Activated CD4-positive, alpha-beta T cell treated with anti-CD3 and anti-CD28 coated beads, Interleukin-10, Interleukin-2, amounts not matched to agents 100 ng/mL and 50 ng/mL, durations not matched to agents 16 hours and 8 hours (primary cell): ENCODE measurements around the gene CELF2.

ENCODE experiments used
- DNase-seq: peaks from one replicate; pipeline ENCODE4 v3.0.0-alpha.2; 2020

The CELF2 gene

DNA sequence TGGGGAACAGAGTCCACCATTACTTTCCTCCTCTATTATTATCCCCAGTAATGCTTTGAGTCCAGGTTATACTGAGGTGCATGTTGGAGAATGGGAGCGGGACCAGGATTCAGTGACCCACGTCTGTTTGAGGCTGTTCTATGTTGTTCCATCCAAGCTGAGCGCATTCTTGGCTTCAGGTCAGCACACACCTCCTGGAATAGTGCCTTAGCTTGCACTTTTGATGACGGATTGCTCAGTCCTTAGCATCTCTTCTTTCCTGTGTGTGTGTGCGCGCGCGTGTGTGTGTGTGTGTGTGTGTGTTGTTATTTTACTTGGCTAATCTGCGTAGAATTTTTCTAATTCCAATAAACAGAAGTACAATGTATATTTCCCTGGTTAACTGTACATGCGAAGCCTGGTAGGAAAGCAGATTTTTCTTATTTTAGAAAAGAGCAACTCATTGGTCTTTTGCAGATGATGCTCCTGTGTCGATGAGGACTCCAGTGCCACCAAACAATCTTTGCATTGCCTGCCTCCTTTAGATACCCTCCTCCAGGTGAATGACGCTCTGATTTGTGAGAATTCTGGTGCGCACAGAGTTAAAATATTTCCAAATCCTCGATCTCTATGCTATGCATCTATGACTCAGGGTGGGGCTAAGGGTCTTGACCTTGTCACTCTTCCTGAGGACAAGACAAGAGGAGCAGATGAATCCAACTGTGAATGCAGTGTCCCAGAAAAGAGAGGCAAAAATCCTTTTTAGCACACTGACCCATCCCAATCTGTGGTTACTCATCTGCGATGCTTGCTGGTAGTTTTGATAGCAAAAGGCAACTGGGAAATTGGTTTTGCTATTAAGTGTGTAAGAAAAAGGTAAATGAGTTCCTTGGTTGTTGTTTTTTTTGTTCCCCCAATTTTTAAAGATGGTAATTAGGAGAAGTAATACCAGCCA is 13.3 kb upstream of the CELF2 start:
- no peak for DNase-seq

DNA sequence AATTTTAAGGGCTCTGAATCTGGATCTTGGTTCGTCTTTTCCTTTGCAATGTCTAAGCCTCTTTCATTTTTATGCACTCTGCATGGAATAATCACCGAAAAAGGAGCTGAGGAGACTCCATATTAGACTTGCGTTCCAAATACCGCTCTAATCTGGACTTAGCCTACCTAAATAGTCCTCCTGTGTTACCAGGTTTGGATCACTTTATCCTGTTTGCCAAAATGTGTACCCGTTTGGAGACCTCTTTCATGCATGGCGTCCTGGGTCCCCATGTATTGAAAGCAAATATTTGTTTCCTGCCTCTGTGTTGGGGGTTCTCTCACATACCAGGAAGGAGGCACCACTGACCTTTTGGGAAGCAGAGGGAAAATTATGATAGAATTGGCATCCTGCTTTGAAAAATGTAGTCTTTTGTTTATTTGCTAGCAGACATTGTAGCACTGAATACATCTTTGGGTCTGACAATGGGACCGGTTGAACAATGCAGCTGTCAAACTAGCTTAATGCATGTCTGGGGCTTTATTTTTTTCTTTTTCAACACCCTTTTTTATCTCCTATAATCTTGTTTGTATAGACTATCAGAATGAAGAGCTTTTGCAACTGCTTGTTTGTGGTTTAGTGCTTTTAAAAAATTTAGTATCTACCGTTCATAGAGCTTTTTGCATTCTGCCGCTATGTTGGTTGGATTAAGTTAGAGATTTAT is 11.8 kb upstream of the CELF2 start:
- DNase-seq: no peak

DNA sequence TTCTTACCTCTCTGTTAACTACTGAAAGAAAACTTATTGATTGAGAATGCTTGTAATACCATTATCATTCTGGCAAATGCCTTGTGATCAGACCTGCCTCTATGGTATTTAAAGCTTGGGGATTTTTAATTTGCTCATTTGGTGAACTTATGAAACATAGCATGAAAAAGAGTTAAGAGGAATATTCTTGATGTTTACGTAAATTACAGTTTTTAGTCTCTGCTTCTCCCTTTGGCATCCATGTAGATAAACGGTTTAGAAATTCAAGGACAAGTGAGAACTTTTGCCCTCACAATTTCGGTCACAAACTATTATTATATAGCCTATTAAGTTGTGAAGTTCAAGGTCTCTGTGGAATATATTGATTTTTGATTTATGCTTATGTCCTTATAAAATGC is 11.2 kb upstream of the CELF2 start:
- DNase-seq: no peak

DNA sequence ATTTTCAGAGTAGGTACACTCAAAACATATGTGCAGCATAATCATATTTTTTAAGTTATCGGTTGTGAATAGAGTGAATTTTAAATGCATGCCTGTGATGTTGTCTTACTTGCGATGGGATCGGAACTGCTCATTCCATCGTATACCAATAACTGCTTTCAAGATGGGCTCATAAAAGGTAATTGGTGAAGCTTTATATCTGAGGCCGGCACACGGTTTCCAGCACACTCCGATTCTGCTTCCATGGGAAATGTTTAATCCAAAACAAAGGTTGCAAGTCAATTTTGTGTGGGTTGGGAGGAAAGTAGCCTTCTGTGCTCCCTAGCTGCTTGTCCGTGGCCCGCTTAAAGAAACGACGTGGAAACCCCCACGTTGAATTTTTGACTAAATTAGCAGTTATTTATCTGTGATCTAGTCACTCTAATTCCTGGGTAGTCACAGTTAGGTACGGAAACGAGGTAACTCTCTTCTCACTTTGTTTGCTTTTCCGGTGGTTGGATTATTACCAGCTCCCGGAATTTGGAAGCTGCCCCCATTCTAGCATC is 10.1 kb upstream of the CELF2 start:
- DNase-seq: no peak

DNA sequence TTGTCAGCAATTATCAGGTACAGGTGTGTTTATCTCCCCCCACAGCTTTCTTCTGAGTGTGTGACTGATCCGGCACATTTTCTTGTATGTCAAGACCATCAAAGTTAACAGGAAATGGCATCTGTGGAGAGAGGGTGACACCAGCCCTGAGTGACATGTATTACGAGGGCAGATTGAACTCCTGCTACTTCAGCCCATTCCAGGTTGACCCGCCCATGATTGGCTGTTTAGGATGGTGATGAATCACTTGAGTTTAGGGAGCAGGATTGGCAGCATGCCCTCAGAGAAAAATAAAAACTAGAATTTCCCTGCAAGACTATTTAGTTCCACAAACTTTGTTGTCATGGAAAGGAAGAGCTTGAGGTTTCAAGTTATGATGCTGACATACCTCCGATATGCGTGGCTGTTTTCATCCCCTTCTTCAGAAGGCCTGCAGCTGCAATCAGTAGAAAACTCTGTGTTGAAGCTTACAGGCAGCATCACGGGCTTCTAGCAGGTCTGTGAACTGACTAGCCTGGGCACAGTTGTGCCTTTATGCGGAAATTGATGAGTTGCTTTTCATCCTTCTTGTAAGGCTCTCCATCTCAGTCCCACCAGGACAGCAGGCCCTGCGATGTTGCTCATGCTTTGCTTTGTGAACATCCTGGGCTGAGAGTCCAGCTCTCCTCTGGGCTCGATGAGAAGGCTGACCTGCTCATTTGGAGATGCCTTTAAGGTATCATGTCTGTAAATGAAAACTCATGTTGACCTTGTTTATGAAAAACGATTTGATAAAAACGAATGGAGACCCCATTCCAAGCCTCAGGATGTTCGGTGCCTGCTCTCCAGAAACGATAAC is 8.0 kb upstream of the CELF2 start:
- peak; percentile 16 for DNase-seq

DNA sequence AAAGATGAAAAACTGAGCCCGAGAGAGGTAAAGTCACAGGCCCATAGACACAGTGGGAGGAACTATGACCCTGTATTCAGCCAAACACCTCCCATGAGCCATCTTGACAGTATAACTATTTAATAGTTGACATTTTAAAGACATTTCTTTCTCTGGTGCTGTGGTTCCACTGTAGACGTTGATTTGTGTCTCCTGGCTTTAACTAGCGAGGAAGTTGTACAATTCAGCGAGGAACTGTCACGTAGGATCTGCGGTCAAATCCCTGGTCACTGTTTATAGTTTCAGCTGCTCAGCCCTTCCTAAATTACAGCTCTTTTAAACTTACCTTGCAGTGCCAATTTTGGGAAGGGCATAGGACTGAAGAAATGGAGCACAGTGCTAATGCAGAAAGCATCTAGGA is 7.1 kb upstream of the CELF2 start:
- no peak for DNase-seq

DNA sequence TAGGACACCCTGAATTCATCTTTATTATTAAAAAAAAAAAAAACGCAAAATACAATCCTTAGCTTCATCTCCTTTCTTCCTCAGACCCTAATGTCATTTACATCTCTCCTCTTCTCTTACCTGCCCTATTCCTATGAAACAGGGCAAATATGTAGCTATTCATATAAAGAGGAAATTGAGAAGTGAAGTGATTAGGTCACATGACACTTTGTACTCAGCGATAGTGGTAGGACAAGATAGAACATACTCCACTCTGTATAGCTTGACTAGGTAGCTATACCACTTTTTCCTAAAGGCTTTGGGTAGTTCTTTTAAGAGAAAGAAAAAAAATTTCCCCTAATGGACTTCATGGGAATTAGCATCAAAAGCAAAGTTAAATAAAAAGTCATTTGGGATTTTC is 6.2 kb upstream of the CELF2 start:
- no peak for DNase-seq

DNA sequence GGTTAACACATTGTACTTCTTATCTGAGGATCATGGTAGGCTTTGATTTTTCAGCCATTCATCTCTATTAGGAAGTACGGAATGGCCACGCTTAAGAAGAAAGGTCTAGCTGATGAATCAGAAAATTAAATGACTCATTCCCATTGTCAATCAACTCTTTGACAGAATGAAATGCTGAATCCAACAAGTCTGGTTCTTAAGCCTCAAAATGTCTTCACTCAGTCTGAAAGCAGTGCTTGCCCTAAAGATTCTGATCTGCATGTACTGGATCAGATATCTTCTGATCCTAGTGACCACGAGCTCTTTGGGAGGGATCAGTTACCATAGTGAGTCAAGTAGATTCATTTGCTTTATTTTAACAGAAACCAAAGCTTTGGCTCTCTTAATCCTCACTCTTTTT is 5.7 kb upstream of the CELF2 start:
- DNase-seq: peak; percentile 18

DNA sequence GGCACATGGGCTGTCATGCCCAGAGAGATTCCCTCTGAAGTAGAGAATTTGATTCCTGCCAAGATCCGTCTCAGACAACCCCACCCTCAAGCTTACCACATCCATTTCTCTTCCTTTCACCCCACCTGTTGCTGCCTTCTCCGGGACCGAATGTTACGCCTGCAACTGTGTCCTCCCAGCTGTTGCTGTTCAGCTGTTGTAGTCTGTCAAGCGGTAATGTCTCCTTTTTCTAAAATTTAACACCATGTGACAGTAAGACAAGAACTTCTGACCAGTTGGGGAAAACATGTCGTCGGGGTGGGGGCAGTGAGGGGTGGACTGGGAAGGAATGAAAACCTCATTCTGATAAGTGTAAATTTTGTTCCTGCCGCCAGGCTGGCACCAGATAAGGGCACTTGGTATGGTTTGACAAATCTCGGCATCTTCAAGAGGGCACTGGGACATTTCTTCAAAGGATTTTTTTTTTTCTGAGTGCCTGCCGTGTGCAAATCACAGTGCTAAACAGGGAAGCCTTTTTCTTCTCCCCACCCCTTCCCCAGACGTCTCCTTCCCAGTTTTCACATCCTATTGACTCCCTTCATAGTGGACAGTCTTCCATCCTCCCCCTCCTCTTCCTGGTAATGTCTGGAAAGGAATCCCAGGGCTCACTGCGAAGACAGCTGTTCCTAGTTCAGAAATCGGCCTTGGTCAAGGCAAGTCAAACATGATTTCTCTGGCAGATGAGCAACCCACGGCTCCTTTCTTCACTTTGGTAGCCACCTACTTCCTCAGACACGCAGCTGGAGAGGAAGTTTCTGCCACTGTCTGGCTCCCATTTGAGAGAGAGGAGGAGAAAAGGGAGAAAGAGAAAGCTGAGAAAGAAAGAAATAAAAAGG is 5.0 kb upstream of the CELF2 start:
- no peak for DNase-seq

DNA sequence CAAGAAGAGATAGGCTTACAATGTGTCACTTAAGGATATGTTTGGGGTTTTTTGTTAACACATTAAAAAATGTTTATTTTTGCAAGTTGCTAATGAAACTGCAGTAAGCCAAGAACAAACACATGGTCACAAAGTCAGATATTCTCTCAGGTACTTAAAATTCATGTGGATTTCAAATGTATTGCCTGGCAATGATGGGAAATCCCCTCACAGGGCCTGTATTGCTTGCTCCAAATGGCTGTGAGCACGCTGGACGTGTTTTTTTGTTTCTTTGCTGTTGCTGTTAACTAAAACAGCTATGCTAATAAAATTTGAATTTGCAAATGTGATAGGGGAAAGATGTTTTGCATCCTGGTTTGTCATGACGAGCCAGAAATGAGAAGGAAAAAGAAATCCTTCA is 3.8 kb upstream of the CELF2 start:
- no peak for DNase-seq

DNA sequence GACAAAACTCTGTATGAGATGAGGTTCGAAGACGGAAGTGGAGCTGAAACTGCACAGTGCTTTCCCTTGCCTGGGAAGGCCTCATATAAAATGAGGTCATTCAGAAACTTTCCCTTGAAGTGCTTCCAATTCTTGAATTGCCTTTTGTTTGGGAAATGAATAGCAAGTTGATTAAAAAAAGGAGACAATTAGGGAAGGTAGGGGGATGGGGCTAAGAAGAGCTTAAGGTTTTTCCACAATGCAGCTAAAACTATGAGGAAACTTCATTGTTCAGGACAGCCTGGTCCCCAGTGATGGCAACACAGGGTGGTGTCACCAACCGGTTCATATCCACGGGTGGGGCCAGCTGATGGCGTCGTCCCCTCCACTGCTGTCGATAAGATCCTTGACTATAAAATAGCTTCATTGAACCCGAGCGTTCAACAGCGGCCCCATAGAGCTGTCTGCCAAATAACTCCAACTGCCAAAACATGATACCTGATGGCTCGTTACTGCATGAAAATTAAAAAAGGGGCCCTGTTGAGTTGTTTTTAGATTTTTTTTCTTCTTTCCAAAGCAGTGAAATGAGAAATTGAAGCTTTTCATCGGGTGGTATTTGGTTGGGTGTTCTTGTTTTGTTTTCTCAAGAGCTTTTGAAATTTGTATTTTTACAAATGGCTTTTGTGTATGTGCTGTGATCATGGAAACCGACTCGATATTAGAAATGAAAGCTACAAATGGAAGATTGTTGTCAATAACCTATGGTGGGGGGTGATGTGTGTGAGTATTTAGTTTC is 2.8 kb upstream of the CELF2 start:
- DNase-seq: no peak

DNA sequence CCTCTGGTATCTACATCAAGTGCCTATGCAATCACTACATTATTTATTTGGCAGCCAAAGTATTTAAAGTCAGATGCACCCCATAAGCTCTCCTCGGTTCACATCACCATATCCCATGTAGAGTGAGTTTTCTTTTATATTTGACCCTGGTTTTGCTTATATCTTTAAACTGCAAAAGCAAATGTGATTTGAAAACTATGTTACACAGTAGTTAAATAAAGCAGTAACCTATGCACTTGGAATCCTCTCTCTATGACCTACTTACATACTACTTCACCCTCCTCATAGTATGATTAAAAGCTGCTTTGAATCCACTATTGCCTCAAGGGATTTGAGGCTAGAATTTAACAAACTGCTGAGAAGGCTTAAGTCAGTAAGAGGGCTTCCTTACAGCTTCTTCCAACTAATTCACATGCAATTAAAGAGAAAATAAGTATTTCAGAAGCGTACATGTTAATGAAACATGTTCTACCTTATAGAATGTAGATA is 2.2 kb upstream of the CELF2 start:
- DNase-seq: no peak

DNA sequence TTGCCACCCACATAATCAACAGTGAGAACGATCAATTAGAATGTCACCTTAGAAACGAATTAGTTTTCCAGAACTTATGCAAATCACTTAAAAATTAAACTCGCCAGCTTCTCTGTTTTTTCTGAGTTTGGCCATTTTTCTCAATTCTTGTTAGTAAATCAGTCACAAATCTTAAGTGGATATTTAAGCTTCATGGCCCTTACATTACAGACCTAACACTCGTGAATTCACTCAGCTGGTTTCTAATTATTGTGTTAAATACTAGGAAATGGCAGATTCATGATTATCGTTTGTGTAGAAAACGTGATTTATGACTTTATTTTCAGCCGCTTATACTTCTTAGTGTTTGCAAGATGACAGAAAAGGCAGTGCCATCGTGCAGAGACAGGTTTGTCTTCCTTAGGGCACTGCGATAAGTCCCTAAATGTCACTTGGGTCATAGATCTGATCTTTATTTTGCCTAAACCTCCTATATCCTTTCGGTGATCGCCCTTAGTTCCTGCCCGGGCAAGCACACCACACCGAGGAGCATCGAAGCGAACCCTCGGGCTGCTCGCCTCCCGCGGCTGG is 587 bp upstream of the CELF2 start:
- no peak for DNase-seq

DNA sequence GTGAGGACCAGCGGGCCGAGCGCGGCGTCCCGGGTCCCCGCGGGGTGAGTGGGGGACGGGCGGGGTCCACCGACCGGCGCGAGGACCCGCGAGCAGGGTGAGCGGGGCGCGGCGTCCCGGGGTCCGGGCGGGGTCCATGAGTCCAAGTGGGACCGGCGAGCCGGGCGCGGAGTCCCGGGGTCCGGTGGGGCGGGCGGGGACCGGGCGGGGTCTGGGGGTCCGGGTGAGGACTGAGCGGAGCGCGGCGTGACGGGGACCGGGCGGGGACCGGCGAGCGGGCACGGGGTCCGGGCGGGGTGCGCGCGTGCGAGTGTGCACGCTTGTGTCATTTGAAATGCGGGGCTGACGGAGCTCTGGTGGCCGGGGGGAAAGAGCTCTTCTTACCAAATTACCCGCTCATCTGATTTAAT is 765 bp downstream of the CELF2 start:
- no peak for DNase-seq

DNA sequence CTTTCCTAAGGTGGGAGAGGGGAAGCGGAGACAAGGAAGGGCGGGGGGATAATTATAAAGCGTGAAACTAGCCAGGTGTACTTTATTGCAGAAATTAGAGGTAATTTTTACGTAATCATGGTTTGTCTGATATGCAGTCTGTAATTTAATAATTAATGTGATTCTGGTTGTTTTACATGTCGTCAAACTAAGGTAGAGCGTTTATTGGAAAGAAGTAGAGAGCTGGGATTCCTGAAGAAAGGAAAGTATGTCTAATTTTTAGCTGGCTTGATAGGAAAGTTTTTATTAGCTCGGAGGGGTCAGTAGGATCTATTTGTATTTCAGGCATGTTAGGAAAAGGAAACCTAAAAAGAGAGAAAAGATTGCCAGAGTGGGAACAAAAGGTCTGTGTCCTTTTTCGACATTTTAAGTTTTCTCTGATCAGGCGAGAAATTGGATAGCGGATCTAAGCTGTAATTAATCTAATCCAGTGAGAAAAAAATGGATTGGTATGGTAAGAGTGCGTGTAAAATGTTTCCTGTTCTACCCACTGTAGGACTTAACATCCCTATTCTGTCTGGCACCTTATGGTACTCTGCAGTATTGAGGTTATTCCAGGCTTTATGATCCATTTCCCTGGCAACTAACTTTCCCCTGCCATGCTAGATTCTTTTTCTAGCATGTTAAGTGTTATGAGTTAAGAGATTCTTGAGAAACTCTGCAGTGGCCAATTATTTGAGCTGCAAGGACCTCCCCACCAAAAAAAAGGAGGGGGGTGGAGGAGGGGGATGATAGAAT is 1.4 kb downstream of the CELF2 start:
- DNase-seq: no peak

DNA sequence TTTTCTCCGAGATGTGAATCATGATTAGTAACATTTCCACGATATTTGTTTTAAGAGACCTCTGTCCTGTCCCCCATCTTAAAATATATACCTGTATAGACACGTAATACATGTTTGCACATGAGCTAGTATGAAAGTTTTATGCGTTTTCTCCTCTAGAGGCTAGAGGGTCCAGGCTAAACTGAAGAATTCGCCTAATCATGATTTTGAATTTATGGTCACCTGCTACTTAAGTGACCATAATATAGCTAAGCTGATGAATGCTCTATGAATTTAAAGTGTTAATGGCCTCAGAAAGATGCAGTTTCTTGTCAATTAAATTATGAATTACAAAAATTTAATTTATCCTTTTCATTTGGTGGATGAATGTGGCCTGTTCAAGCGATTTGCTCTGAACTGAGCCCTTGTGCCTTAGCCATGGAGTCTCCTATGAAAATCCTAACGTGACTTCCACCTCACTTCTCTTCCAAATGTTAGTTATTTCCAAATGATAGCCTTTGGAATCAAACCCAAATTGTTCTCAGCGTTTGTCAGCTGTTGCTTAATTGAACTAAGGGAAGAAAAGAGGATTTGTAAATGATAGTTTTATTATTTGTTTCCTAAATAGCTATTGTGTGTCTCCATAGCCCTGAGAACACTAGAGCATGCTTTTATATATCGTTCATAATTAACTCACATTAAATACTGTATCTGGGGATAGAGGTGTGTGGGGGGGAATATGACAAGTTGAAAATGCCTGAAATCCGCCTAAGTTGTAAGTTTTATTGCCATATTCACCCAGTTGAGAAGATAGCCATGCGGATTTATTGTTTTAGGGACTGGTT is 2.3 kb downstream of the CELF2 start:
- no peak for DNase-seq

DNA sequence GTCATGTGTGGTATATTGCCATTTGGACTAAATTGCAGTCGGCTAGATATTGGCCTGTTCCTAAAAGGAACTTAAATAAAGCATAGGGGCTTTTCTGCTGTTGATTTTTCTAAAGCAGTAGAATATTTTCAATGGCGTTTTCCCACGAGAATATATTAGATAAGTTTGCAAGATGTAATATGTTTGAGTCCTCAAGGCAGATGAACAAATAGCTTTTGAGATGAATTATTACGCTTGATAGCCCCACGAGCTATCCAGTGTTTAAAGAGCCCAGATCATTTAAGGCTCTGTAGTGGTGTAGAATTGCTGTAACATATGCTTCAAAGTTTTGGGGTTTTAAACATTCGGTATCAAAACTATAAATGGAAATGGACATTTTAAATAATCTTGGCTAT is 2.9 kb downstream of the CELF2 start:
- no peak for DNase-seq

DNA sequence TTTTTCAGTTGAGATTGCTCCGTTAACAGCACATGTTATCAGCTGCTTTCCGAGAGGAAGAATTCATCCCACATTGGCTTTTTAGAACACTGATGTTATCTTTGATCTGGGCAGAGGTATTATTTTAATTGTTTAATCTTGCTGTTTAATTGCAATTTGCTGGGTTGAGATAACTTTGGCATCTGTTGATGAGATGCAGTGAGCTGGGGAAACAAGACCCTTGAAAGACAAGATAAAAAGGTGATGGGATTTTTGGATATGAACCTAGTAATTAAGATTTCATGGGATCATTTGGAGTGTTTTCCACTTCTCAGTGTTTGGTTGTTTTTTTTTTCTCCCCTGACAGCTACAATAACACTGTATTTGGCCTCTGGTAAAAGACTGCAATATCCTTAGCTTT is 4.5 kb downstream of the CELF2 start:
- no peak for DNase-seq
